Retinal pigment epithelial cell (primary cell): Measurements from ENCODE around the gene OPALIN.

ENCODE experiments used
- DNase-seq: peaks from one replicate; pipeline ENCODE4 v3.0.0-alpha.2; 2010; ENCODE audit warnings: low read depth
- H3K4me3 ChIP-seq: 2 replicates; pipeline ENCODE4 v1.5.1; 2011; ENCODE audit warnings: mild to moderate bottlenecking, low read length, control low read depth, moderate library complexity
- TF ChIP-seq, protein P1 (sequence below): conservative IDR thresholded peaks from 2 replicates; pipeline ENCODE4 v1.5.1; 2011; ENCODE audit warnings: low read depth, low read length, control low read depth, inconsistent platforms

The OPALIN gene

DNA sequence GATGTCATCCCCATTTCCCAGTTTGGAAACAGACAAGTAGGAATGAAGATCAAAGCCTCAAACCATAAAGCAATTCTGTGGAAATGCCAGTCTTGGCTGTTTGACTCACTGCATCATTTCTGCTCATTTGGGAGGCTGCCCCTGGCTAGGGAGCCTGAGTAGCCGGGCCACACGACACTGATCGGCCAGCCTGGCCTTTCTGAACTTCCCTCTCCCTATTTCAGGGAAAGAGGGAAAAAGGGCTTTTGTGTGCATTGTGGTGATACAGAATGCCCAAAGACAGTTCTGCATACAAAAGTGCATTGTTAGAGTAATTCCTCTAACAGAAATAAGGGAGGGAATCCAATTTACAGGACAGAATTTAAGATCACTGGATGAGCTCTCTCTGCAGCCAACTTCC lies 41.7 kb upstream of the OPALIN start:
- H3K4me3 ChIP-seq = no peak overlapping the region
- DNase-seq = no peak
- TF ChIP-seq, protein P1, sequence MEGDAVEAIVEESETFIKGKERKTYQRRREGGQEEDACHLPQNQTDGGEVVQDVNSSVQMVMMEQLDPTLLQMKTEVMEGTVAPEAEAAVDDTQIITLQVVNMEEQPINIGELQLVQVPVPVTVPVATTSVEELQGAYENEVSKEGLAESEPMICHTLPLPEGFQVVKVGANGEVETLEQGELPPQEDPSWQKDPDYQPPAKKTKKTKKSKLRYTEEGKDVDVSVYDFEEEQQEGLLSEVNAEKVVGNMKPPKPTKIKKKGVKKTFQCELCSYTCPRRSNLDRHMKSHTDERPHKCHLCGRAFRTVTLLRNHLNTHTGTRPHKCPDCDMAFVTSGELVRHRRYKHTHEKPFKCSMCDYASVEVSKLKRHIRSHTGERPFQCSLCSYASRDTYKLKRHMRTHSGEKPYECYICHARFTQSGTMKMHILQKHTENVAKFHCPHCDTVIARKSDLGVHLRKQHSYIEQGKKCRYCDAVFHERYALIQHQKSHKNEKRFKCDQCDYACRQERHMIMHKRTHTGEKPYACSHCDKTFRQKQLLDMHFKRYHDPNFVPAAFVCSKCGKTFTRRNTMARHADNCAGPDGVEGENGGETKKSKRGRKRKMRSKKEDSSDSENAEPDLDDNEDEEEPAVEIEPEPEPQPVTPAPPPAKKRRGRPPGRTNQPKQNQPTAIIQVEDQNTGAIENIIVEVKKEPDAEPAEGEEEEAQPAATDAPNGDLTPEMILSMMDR = no peak

DNA sequence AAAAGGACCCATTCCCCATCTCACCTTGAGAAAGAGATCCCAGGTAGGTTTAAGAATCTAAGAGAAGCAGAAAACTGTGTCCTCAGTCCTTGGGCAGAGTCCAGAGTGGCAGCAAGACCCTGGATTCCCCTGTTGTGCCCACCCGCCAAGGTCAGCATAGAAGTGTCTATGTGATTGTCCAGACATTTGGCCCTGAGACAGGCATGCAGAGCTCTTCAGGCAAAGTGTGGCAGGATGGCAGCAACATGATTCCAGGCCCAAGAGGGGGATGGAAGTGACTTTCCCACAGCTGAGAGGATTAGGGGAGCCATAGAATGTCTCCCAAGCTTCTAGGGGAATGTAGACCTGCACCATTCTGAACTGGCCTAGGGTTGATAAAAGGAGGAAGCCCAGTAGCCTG lies 39.1 kb upstream of the OPALIN start:
- TF ChIP-seq, protein P1 = no peak
- no peak for DNase-seq
- no peak overlapping the region for H3K4me3 ChIP-seq

DNA sequence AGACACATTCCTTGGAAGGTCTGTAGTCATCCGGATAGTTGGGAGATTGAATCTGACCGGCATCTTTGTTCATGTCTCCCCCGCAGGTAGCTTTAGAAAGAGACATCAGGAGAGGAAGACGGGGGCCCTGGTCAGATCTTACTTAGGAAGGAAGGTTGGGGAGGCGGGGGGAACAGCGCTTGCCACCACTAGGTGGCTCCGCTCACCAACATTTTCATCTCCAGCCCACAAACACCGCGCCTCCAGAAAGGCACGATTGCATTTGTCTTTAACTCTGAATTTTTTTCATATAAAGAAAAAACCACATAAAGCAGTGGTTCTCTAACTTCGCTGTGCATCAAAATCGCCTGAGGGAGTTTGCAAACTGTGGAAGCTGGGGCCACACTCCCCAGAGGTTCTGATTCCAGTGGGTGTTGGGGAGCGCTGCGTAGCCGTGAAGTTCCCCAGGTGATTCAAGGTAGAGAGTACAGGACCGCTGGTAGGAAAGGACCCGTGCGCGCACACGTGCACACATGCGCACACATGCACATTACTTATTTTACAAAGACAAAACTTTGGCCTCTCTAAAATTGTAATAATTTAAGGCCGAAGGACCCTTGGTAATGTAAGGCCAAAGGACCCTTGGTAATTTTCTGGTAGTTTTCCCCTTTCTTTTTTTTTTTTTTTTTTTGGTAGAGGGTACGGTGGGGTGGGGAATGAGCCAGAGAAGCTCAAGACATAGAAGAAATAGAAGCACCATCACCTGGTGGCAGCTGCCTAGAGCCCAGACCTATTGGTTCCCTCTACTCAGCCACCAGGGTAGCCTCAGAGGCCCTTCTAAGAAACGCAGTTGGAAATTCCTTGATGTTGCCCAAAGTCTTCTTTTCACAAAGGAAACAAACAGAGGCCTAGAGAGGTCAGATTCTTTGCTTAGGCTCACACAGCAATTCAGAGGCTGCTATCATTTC lies 37.4 kb upstream of the OPALIN start:
- DNase-seq = peak; percentile 24
- TF ChIP-seq, protein P1 = peak; percentile 88
- H3K4me3 ChIP-seq = no peak overlapping the region

DNA sequence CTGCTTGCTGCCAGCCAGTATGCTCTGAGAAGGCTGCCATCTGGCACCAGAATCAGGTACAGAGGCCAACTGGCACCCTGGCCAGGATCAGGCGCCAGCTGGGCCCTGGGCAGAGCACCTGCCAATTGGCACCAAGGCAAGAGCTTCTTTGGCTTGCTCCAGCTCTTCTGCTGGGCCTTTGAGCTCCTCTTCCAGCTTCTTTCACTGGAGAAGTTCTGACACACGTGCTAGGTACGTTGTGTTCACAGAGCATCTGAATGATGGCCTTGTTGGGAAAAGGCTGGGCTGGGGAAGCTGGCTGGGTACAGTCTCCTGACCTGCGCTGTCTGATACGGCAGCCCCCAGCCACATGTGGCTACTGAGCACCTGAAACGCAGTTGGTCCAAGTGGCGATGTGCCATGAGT lies 31.7 kb upstream of the OPALIN start:
- H3K4me3 ChIP-seq = no peak overlapping the region
- no peak for DNase-seq
- TF ChIP-seq, protein P1 = no peak

DNA sequence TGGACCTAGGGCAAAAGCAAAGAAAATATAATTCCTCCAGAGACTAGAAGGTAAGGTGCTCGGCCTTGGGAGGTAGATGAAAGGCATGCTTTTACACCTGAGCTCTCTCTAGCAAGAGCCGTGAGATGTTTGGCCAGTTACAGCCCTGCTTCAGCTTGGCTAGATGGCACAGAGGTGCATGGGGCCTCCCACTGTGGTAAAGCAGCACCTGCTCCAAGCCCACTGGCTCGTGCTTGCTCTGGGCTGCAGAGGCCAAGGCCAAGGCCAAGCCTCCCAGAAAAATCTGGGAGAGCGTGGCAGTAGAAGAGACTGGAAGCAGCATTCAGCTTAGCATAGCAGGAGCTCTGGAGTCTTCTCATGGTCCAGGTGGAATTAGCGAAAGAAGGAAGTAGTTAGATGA lies 31.0 kb upstream of the OPALIN start:
- TF ChIP-seq, protein P1 = no peak
- H3K4me3 ChIP-seq = no peak overlapping the region
- no peak for DNase-seq

DNA sequence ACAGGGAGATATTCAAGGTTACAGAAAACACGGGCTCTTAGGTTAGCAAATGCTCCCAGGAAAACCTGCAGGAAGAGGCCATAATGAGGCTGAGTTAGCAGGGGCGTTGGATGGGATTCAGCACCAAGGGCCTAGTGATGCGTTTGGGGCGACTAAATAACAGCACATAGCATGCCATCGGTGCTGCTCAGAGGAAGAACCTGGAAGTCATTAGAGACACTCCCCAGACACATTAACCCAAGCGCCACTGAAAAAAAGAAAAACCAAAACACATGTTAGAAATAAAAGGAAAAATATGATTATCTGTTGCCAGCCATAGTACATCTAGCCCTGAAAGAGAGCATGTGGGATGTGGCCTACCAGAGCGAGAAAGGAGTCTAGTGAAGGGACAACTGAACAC lies 28.8 kb upstream of the OPALIN start:
- no peak for DNase-seq
- H3K4me3 ChIP-seq = no peak overlapping the region
- TF ChIP-seq, protein P1 = no peak

DNA sequence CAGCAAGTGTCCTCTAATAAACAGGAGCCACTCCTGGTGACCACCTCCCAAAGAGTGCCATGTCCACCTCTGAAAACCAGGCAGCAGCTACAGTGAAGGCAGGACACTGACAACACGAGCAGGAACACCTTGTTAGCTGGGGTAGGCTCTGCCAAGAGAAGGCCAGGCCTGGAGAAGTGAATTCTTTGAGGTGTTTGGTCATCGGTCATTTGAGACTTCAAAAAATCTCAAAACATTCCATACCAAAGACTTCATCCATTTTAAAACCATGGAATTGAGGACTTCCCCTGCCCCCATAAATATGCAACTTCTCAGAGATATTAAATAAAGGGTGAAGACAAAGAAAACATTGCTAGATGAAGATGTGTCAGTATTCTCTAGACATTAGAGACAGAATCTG lies 28.4 kb upstream of the OPALIN start:
- DNase-seq = no peak
- TF ChIP-seq, protein P1 = no peak
- no peak overlapping the region for H3K4me3 ChIP-seq
